ENCODE results near the gene ANXA6. TPM values are rescaled to one million over a fixed set of nuclear protein-coding genes. Genes with fewer than 3 reads are reported as not detected.

ANXA6 gene
- total and polyA plus RNA-seq, 5 donors from 2014 or later = 171 to 364 (median 290) TPM

- Mint-ChIP-seq H3K9me3 (no peaks in the 10 kb centered on the region), H3K4me1 (peaks cover 37 to 87% (median 65%) of the 10 kb centered on the region in 4 donors), H3K4me3 (peak overlapping the region; percentile 90 to 96 (median 94)), H3K27ac (peak overlapping the region; percentile 89 to 98 (median 95)), H3K36me3 (peaks cover 7% of the 10 kb centered on the region), H3K27me3 (no peaks in the 10 kb centered on the region)
- no peaks in the 10 kb centered on the region for H3K27me3 ChIP-seq (ENCODE audit: control insufficient read depth, insufficient read depth, low read length)
- H3K9me3 ChIP-seq (ENCODE audit: control insufficient read depth in 2 of 2, low read length in 2 of 2) = no peaks in the 10 kb centered on the region
- H3K36me3 ChIP-seq (ENCODE audit: control insufficient read depth, insufficient read depth, low read length) = no peaks in the 10 kb centered on the region
- no peak for DNase-seq
- H3K27ac ChIP-seq (ENCODE audit: insufficient read depth, low read length, poor library complexity, severe bottlenecking) = peak overlapping the region; percentile 98
- H3K4me3 ChIP-seq (ENCODE audit: low read depth, low read length) = peak overlapping the region; percentile 96
- H3K4me1 ChIP-seq (ENCODE audit: control insufficient read depth, insufficient read depth, low read length, poor library complexity, severe bottlenecking) = peaks cover 89% of the 10 kb centered on the region
- ATAC-seq (ENCODE audit: low read depth in 2 of 2) = no peak
Observed at GRCh38 chr5:151082282-151082902, 75.2 kb downstream of the ANXA6 start.

GRCh38 chr5:151081431-151082281 lies 75.9 kb downstream of the ANXA6 start:
- Mint-ChIP-seq H3K9me3 (no peaks in the 10 kb centered on the region), H3K36me3 (peaks cover 12% of the 10 kb centered on the region)
- no peak for DNase-seq

GRCh38 chr5:151080613-151081430 lies 76.8 kb downstream of the ANXA6 start, which contains the start of gene TNIP1:
TNIP1 (minus strand) TSS chr5:151081034; CDS start chr5:151065095, 15,939 bp downstream.
- Mint-ChIP-seq H3K4me1 (peaks cover 36 to 87% (median 71%) of the 10 kb centered on the region in 4 donors), H3K36me3 (peaks cover 18% of the 10 kb centered on the region), H3K27ac (peak within 1 kb of the TSS; percentile 89 to 99 (median 95)), H3K9me3 (no peaks in the 10 kb centered on the region), H3K4me3 (peak within 1 kb of the TSS; percentile 92 to 96 (median 94)), H3K27me3 (no peaks in the 10 kb centered on the region)
- no peaks in the 10 kb centered on the region for H3K9me3 ChIP-seq (ENCODE audit: control insufficient read depth in 2 of 2, low read length in 2 of 2)
- peak within 1 kb of the TSS; percentile 99 for H3K4me3 ChIP-seq (ENCODE audit: low read depth, low read length)
- H3K27ac ChIP-seq (ENCODE audit: insufficient read depth, low read length, poor library complexity, severe bottlenecking) = peak within 1 kb of the TSS; percentile 98
- H3K36me3 ChIP-seq (ENCODE audit: control insufficient read depth, insufficient read depth, low read length) = peaks cover 4% of the 10 kb centered on the region
- peak; percentile 90 to 95 (median 93) for DNase-seq
- H3K4me1 ChIP-seq (ENCODE audit: control insufficient read depth, insufficient read depth, low read length, poor library complexity, severe bottlenecking) = peaks cover 89% of the 10 kb centered on the region
- peak; percentile 83 to 85 for ATAC-seq (ENCODE audit: low read depth in 2 of 2)
- H3K27me3 ChIP-seq (ENCODE audit: control insufficient read depth, insufficient read depth, low read length) = no peaks in the 10 kb centered on the region

More at GRCh38 chr5:151081431-151082281, 75.9 kb downstream of the ANXA6 start:
- Histone ChIP-seq H3K9me3 (ENCODE audit: control insufficient read depth in 2 of 2, low read length in 2 of 2) (no peaks in the 10 kb centered on the region), H3K36me3 (ENCODE audit: control insufficient read depth, insufficient read depth, low read length) (peaks cover 2% of the 10 kb centered on the region), H3K27ac (ENCODE audit: insufficient read depth, low read length, poor library complexity, severe bottlenecking) (peak overlapping the region; percentile 98), H3K4me3 (ENCODE audit: low read depth, low read length) (peak overlapping the region; percentile 96), H3K27me3 (ENCODE audit: control insufficient read depth, insufficient read depth, low read length) (no peaks in the 10 kb centered on the region), H3K4me1 (ENCODE audit: control insufficient read depth, insufficient read depth, low read length, poor library complexity, severe bottlenecking) (peaks cover 89% of the 10 kb centered on the region)
- Mint-ChIP-seq H3K4me3 (peak overlapping the region; percentile 90 to 96 (median 94)), H3K27me3 (no peaks in the 10 kb centered on the region), H3K27ac (peak overlapping the region; percentile 89 to 98 (median 95)), H3K4me1 (peaks cover 42 to 87% (median 68%) of the 10 kb centered on the region in 4 donors)
- ATAC-seq (ENCODE audit: low read depth in 2 of 2) = no peak

- no peaks in the 10 kb centered on the region for H3K27me3 Mint-ChIP-seq
- peaks cover 26% of the 10 kb centered on the region for H3K36me3 Mint-ChIP-seq
- peaks cover 10% of the 10 kb centered on the region for H3K36me3 ChIP-seq (ENCODE audit: control insufficient read depth, insufficient read depth, low read length)
- H3K9me3 Mint-ChIP-seq = no peaks in the 10 kb centered on the region
- peak overlapping the region; percentile 91 to 96 (median 94) for H3K4me3 Mint-ChIP-seq
- H3K27ac ChIP-seq (ENCODE audit: insufficient read depth, low read length, poor library complexity, severe bottlenecking) = peak overlapping the region; percentile 98
- H3K9me3 ChIP-seq (ENCODE audit: control insufficient read depth in 2 of 2, low read length in 2 of 2) = no peaks in the 10 kb centered on the region
- H3K27ac Mint-ChIP-seq = peak overlapping the region; percentile 88 to 99 (median 92)
- ATAC-seq (ENCODE audit: low read depth in 2 of 2) (no peak), DNase-seq (no peak)
- H3K4me1 Mint-ChIP-seq = peaks cover 35 to 87% (median 71%) of the 10 kb centered on the region in 4 donors
- peak overlapping the region; percentile 99 for H3K4me3 ChIP-seq (ENCODE audit: low read depth, low read length)
- H3K4me1 ChIP-seq (ENCODE audit: control insufficient read depth, insufficient read depth, low read length, poor library complexity, severe bottlenecking) = peaks cover 86% of the 10 kb centered on the region
- H3K27me3 ChIP-seq (ENCODE audit: control insufficient read depth, insufficient read depth, low read length) = no peaks in the 10 kb centered on the region
Observed at GRCh38 chr5:151079838-151080612, 77.6 kb downstream of the ANXA6 start.

- DNase-seq = peak; percentile 67 to 89 (median 70)
- no peaks in the 10 kb centered on the region for H3K9me3 Mint-ChIP-seq
- ATAC-seq (ENCODE audit: low read depth in 2 of 2) = peak; percentile 59 to 67
- H3K27ac ChIP-seq (ENCODE audit: insufficient read depth, low read length, poor library complexity, severe bottlenecking) = peak overlapping the region; percentile 98
- H3K4me3 ChIP-seq (ENCODE audit: low read depth, low read length) = peak overlapping the region; percentile 99
- peak overlapping the region; percentile 88 to 99 (median 92) for H3K27ac Mint-ChIP-seq
- H3K27me3 ChIP-seq (ENCODE audit: control insufficient read depth, insufficient read depth, low read length) = no peaks in the 10 kb centered on the region
- peaks cover 26% of the 10 kb centered on the region for H3K36me3 Mint-ChIP-seq
- H3K27me3 Mint-ChIP-seq = no peaks in the 10 kb centered on the region
- peaks cover 20% of the 10 kb centered on the region for H3K36me3 ChIP-seq (ENCODE audit: control insufficient read depth, insufficient read depth, low read length)
- H3K4me3 Mint-ChIP-seq = peak overlapping the region; percentile 91 to 96 (median 94)
- H3K9me3 ChIP-seq (ENCODE audit: control insufficient read depth in 2 of 2, low read length in 2 of 2) = no peaks in the 10 kb centered on the region
- H3K4me1 Mint-ChIP-seq = peaks cover 30 to 80% (median 60%) of the 10 kb centered on the region in 4 donors
- peaks cover 82% of the 10 kb centered on the region for H3K4me1 ChIP-seq (ENCODE audit: control insufficient read depth, insufficient read depth, low read length, poor library complexity, severe bottlenecking)
Observed at GRCh38 chr5:151078490-151079262, 78.9 kb downstream of the ANXA6 start.

- H3K27me3 Mint-ChIP-seq = no peaks in the 10 kb centered on the region
- H3K27me3 ChIP-seq (ENCODE audit: control insufficient read depth, insufficient read depth, low read length) = no peaks in the 10 kb centered on the region
- H3K4me3 Mint-ChIP-seq = peak overlapping the region; percentile 91 to 96 (median 94)
- no peaks in the 10 kb centered on the region for H3K9me3 ChIP-seq (ENCODE audit: control insufficient read depth in 2 of 2, low read length in 2 of 2)
- peaks cover 77% of the 10 kb centered on the region for H3K4me1 ChIP-seq (ENCODE audit: control insufficient read depth, insufficient read depth, low read length, poor library complexity, severe bottlenecking)
- peak overlapping the region; percentile 88 to 99 (median 92) for H3K27ac Mint-ChIP-seq
- no peaks in the 10 kb centered on the region for H3K9me3 Mint-ChIP-seq
- peak overlapping the region; percentile 99 for H3K4me3 ChIP-seq (ENCODE audit: low read depth, low read length)
- DNase-seq = no peak
- ATAC-seq (ENCODE audit: low read depth in 2 of 2) = no peak
- H3K36me3 ChIP-seq (ENCODE audit: control insufficient read depth, insufficient read depth, low read length) = peaks cover 25% of the 10 kb centered on the region
- H3K27ac ChIP-seq (ENCODE audit: insufficient read depth, low read length, poor library complexity, severe bottlenecking) = peak overlapping the region; percentile 98
- H3K36me3 Mint-ChIP-seq = peaks cover 26% of the 10 kb centered on the region
- H3K4me1 Mint-ChIP-seq = peaks cover 31 to 79% (median 55%) of the 10 kb centered on the region in 4 donors
Observed at GRCh38 chr5:151077967-151078366, 79.6 kb downstream of the ANXA6 start.
